Stomach (tissue), 9 donors: ENCODE measurements around the gene CST7. TPM values are rescaled to one million over a fixed set of nuclear protein-coding genes. Genes with fewer than 3 reads are reported as not detected.

Experiments
- DNase-seq, 2 donors: peaks; one replicate each; pipeline versions ENCODE4 v3.0.0 to v3.0.0-alpha.2; 2013 to 2019
- H3K27ac ChIP-seq, 5 donors: fragments of 200-600 bp in 4 of 5; sonication (generic) in 4 of 5; one replicate each; pipeline ENCODE4 v1.5.1; 2013 to 2019; ENCODE audit warnings: mild to moderate bottlenecking in 1 of 5, moderate library complexity in 1 of 5
- H3K27me3 ChIP-seq, 3 donors: fragments of 200-600 bp; sonication (generic); one replicate each; pipeline ENCODE4 v1.5.1; 2017 to 2019; ENCODE audit warnings: mixed run types in 1 of 3
- H3K36me3 ChIP-seq, 4 donors: fragments of 200-600 bp; sonication (generic); 1 replicate in 3 of 4; 2 replicates in 1 of 4; pipeline ENCODE4 v1.5.1; 2016 to 2019
- H3K4me1 ChIP-seq, 4 donors: fragments of 200-600 bp; sonication (generic); one replicate each; pipeline ENCODE4 v1.5.1; 2016 to 2019
- H3K4me3 ChIP-seq, 4 donors: fragments of 200-600 bp; sonication (generic) in 3 of 4; one replicate each; pipeline ENCODE4 v1.5.1; 2016 to 2019; ENCODE audit warnings: mild to moderate bottlenecking in 1 of 4
- H3K9me3 ChIP-seq, 4 donors: fragments of 200-600 bp; sonication (generic); one replicate each; pipeline ENCODE4 v1.5.1; 2016 to 2019
- EP300 ChIP-seq: sonication (generic); formaldehyde crosslinking; IDR thresholded peaks from one replicate; pipeline ENCODE4 v1.6.1; 2017; ENCODE audit warnings: antibody characterized with exemption
- POLR2A ChIP-seq, 4 donors: fragments of 450-650 bp; IDR thresholded peaks; one replicate each; pipeline ENCODE4 v1.6.1; 2016; ENCODE audit warnings: antibody characterized with exemption in 4 of 4, control low read depth in 2 of 4, mild to moderate bottlenecking in 1 of 4, moderate library complexity in 1 of 4
- POLR2AphosphoS5 ChIP-seq, 3 donors: sonication (generic); formaldehyde crosslinking; IDR thresholded peaks; one replicate each; pipeline ENCODE4 v1.6.1; 2016; ENCODE audit warnings: antibody characterized with exemption in 3 of 3
- WGBS, 5 donors: extraction: QIAGEN DNeasy Blood & Tissue Kit in 3 of 5; methylation state at CpG; one replicate each; pipeline versions ENCODE4 v1.1.5 to v1.1.7; 2013 to 2018; 5-methylcytosine and 5-hydroxymethylcytosine counted together
- intact Hi-C: fragments of 100-400 bp; cut with DNase I; formaldehyde crosslinking; loops from one replicate; pipeline ENCODE4 v1.15.1; 2023; ENCODE audit warnings: low total_unique reads
- polyA plus RNA-seq, 3 donors: library from polyadenylated mRNA; stranded (reverse); fragments of 200-250 nt; gene quantifications; one replicate each; pipeline ENCODE4 v1.2.3, GENCODE V29; 2013
- total RNA-seq, 5 donors: library from RNA; depleted of rRNA; stranded (reverse); fragments of >200 nt; gene quantifications; one replicate each; pipeline versions ENCODE4 v1.1.0 to v1.2.3, GENCODE V29; 2014 to 2016
- TF ChIP-seq, protein P1 (sequence below), 7 experiments: fragments of 450-650 bp in 4 of 7; fragments of 200-600 bp in 3 of 7; sonication (generic) in 3 of 7; IDR thresholded peaks; one replicate each; pipeline ENCODE4 v1.5.1; 2016 to 2019; ENCODE audit warnings: antibody characterized with exemption in 7 of 7, control low read depth in 2 of 7, mild to moderate bottlenecking in 1 of 7
- donor health status: healthy with polysubstance abuse.
- donor health status: Bipolar disorder and iron deficiency.
- donor health status: healthy.

CST7 gene
- total and polyA plus RNA-seq, 8 donors = 0.87 to 8.3 (median 2.5) TPM; not detected in 1

DNA sequence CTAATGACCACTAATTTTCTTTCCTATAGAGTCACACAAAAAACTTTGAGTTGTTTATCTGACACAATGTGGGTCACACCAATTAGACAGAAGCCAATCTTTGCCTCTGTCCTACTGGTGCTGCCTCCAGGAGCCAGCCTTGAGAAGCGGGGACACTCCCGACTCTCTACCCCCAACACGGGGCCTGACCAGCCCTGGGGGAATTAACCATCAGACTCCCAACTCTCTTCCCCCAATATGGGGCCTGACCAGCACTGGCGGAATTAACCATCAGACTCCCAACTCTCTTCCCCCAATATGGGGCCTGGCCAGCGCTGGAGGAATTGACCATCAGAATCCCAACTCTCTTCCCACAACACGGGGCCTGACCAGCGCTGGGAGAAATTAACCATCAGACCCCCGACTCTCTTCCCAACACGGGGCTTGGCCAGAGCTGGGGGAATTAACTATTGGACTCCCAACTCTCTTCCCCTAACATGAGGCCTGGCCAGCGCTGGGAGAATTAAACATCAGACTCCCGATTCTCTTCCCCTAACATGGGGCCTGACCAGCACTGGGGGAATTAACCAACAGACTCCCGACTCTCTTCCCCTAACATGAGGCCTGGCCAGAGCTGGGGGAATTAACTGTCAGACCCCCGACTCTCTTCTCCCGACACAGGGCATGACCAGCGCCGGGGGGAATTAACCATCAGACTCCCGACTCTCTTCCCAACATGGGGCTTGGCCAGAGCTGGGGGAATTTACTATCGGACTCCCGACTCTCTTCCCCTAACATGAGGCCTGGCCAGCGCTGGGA lies 12.5 kb downstream of the CST7 start:
- no peak for DNase-seq
- no peak for TF ChIP-seq POLR2AphosphoS5 (IDR thresholded peaks at IDR 0.05)
- TF ChIP-seq POLR2A (IDR thresholded peaks at IDR 0.05) = no peak
- TF ChIP-seq, protein P1, sequence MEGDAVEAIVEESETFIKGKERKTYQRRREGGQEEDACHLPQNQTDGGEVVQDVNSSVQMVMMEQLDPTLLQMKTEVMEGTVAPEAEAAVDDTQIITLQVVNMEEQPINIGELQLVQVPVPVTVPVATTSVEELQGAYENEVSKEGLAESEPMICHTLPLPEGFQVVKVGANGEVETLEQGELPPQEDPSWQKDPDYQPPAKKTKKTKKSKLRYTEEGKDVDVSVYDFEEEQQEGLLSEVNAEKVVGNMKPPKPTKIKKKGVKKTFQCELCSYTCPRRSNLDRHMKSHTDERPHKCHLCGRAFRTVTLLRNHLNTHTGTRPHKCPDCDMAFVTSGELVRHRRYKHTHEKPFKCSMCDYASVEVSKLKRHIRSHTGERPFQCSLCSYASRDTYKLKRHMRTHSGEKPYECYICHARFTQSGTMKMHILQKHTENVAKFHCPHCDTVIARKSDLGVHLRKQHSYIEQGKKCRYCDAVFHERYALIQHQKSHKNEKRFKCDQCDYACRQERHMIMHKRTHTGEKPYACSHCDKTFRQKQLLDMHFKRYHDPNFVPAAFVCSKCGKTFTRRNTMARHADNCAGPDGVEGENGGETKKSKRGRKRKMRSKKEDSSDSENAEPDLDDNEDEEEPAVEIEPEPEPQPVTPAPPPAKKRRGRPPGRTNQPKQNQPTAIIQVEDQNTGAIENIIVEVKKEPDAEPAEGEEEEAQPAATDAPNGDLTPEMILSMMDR (IDR thresholded peaks at IDR 0.05) = no peak
- TF ChIP-seq EP300 = no peak
- Histone ChIP-seq H3K27ac (no peak overlapping the region), H3K4me3 (no peak overlapping the region), H3K27me3 (no peaks in the 10 kb centered on the region), H3K9me3 (no peaks in the 10 kb centered on the region), H3K4me1 (no peaks in the 10 kb centered on the region), H3K36me3 (peaks cover 45 to 99% (median 97%) of the 10 kb centered on the region in 4 donors)
- WGBS, 5 donors = 75 to 90% (median 87%) methylated on average over 20 of the region's 20 CpGs
- intact Hi-C loops = no loop called here

DNA sequence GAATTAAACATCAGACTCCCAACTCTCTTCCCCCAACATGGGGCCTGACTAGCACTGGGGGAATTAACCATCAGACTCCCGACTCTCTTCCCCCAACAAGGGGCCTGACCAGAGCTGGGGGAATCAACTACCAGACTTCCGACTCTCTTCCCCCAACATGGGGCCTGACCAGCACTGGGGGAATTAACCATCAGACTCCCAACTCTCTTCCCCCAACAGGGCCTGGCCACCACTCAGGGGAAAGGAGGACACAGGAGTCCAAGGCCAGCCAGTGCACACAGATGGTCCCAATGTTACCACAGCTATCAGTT lies 13.1 kb downstream of the CST7 start:
- Histone ChIP-seq H3K4me3 (no peak overlapping the region), H3K27ac (no peak overlapping the region), H3K36me3 (peaks cover 51 to 100% (median 100%) of the 10 kb centered on the region in 4 donors), H3K27me3 (no peaks in the 10 kb centered on the region), H3K9me3 (no peaks in the 10 kb centered on the region), H3K4me1 (no peaks in the 10 kb centered on the region)
- no peak for TF ChIP-seq POLR2A (IDR thresholded peaks at IDR 0.05)
- no peak for TF ChIP-seq EP300
- no peak for TF ChIP-seq POLR2AphosphoS5 (IDR thresholded peaks at IDR 0.05)
- TF ChIP-seq, protein P1 (IDR thresholded peaks at IDR 0.05) = no peak
- intact Hi-C loops = no loop called here
- 94 to 100% (median 96%) methylated on average over 2 of the region's 2 CpGs for WGBS, 5 donors
- DNase-seq = no peak

DNA sequence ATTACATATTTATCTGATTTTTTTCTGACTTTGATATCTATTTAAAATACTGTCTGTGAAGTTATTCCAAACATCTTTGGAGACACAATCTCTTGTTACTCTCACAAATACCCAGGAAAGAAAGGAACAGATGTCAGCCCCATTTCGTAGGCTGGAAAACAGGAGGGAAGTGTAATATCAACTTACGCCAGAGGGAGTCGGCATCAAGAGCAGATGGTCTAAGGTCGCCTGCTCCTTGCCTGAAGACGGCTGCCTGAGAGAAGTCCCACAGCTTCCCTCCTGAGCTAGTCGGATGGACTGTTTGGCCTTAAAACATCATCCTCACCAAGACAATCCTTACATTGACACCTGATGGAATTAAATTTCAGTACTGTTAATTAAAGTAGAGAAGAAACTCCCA lies 13.4 kb downstream of the CST7 start:
- no peaks in the 10 kb centered on the region for H3K27me3 ChIP-seq
- no peak for TF ChIP-seq POLR2AphosphoS5 (IDR thresholded peaks at IDR 0.05)
- TF ChIP-seq, protein P1 (IDR thresholded peaks at IDR 0.05) = no peak
- TF ChIP-seq POLR2A (IDR thresholded peaks at IDR 0.05) = no peak
- no peak for TF ChIP-seq EP300
- intact Hi-C loops = no loop called here
- no peak overlapping the region for H3K4me3 ChIP-seq
- H3K27ac ChIP-seq = no peak overlapping the region
- H3K36me3 ChIP-seq = peaks cover 51 to 100% (median 100%) of the 10 kb centered on the region in 4 donors
- no peaks in the 10 kb centered on the region for H3K4me1 ChIP-seq
- WGBS, 5 donors = 89 to 93% (median 91%) methylated on average over 6 of the region's 6 CpGs
- no peaks in the 10 kb centered on the region for H3K9me3 ChIP-seq
- no peak for DNase-seq

DNA sequence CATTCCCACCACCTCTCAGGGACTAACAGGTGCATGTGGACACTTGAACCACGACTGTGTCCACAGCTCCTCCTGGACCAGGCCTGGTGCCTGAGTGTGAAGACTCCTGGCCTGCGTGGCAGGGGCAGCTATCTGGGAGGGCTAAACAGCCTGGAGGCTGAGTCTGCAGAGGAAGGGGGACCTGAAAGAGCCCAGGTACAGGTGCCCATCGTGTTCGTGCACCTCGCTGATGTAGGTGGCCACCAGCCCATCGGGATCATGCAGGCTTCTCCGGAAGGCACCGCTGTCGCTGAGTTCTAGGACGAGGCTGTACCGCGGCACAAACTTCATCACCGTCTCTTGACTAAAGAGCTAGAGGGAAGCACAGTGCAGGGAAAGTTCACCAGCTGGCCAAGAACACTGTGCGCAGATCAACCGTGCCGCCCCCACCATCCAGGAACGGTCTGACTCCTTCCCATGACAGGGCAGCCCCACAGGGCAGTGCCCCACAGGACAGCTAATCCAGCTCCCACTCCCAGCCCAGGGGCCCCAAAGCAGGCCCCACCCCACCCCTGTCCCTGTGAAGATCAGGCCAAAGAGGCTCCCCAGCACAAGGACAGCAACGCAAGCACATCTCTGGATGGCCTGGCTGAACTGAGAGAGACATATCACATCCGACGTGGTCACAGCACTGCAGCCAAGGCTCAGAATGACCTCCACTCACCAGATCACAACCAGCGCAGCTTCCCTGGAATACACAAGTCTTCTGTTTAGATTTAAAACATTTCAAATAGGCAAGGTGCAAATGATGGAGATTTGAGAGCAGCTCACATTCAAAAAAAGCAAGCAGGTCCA lies 14.8 kb downstream of the CST7 start:
- peaks cover 54 to 100% (median 100%) of the 10 kb centered on the region in 4 donors for H3K36me3 ChIP-seq
- no peaks in the 10 kb centered on the region for H3K27me3 ChIP-seq
- intact Hi-C loops = no loop called here
- H3K27ac ChIP-seq = no peak overlapping the region
- H3K4me3 ChIP-seq = no peak overlapping the region
- no peaks in the 10 kb centered on the region for H3K4me1 ChIP-seq
- no peak for DNase-seq
- TF ChIP-seq, protein P1 (IDR thresholded peaks at IDR 0.05) = no peak
- no peak for TF ChIP-seq POLR2AphosphoS5 (IDR thresholded peaks at IDR 0.05)
- no peak for TF ChIP-seq POLR2A (IDR thresholded peaks at IDR 0.05)
- TF ChIP-seq EP300 = no peak
- 91 to 97% (median 96%) methylated on average over 14 to 21 of the region's 21 CpGs for WGBS, 5 donors
- no peaks in the 10 kb centered on the region for H3K9me3 ChIP-seq
